ENCODE measurements around the gene TRIO. TPM values are rescaled to one million over a fixed set of nuclear protein-coding genes. Genes with fewer than 3 reads are reported as not detected.

TRIO gene
- total RNA-seq, 1 donor: 211 TPM

DNA sequence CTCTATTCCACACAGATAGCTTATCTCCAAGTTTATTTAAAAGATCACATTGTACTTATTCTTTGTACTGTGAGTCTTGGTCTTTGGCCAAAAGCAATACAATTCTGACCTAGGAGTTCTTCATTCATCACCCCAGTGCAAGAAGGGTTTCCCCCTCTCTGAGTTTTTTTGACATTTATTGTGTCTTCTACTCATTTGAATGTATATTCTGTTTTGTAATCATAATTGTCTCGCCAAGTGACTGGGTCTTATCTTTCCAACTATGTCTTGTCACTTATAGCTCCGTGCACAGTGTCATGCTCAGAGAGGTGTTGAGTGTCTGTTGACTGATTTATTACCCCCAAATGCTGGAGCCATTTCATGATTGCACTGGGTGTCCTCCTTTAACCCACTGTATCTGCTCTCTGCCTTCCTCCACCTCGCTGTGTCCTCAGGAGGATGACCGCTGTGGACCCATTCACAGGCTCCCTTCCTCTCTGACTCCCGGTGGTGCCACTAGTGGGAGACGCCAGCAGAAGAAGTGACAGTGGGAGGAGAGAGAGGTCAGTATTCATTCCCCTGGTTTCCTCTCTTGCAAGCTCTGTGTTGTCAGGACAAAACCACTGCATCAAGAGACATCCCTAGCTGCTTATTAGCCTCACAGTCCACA is 11.2 kb upstream of the TRIO start:
- peak; percentile 32 for DNase-seq (ENCODE audit: low read depth)
- H3K4me3 ChIP-seq (ENCODE audit: low read depth, low read length): no peak overlapping the region
- TF ChIP-seq CTCF (IDR thresholded peaks at IDR 0.05; ENCODE audit: insufficient read depth, low read length): no peak

DNA sequence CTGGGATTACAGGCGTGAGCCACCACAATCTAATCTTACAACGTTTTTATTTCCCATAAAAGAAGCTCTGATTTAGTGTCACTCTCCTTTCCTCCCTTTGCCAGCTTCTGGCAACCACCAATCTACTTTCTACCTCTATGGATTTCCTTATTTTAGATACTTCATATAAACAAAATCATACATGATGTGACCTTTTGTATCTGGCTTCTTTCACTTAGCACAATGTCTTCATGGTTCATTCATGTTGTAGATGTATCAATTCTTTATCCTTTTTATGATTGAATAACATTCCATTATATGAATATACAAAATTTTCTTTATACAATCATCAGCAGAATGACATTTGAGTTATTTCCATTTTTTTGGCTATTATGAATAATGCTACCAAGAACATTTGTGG is 9.7 kb upstream of the TRIO start:
- no peak for DNase-seq (ENCODE audit: low read depth)
- H3K4me3 ChIP-seq (ENCODE audit: low read depth, low read length): no peak overlapping the region
- no peak for TF ChIP-seq CTCF (IDR thresholded peaks at IDR 0.05; ENCODE audit: insufficient read depth, low read length)

GRCh38 chr5:14134083-14134482 is 9.1 kb upstream of the TRIO start:
- no peak overlapping the region for H3K4me3 ChIP-seq (ENCODE audit: low read depth, low read length)
- DNase-seq (ENCODE audit: low read depth): no peak
- no peak for TF ChIP-seq CTCF (IDR thresholded peaks at IDR 0.05; ENCODE audit: insufficient read depth, low read length)

DNA sequence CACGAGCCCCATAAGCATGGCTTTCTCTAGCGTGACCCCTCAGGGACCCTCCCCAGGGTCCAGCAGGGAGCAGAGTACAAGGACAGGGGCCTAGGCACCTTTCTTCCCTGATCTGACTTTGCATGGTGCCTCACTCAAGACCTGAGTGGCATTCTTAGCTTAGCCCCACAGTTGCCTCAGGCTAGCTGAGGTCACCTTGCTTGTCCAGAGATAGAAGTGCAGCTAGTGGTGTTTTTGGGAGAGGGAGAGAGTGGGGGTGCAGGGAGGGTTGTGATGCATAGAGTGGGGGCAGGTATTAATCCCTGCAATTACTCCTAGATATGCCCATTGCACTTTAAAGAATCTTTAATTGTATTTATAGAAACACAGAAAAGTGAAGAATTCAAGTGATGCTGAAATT is 8.4 kb upstream of the TRIO start:
- DNase-seq (ENCODE audit: low read depth): no peak
- H3K4me3 ChIP-seq (ENCODE audit: low read depth, low read length): no peak overlapping the region
- no peak for TF ChIP-seq CTCF (IDR thresholded peaks at IDR 0.05; ENCODE audit: insufficient read depth, low read length)

- no peak for DNase-seq (ENCODE audit: low read depth)
- H3K4me3 ChIP-seq (ENCODE audit: low read depth, low read length): no peak overlapping the region
- TF ChIP-seq CTCF (IDR thresholded peaks at IDR 0.05; ENCODE audit: insufficient read depth, low read length): no peak
These were observed 7.5 kb upstream of the TRIO start for GRCh38 chr5:14135621-14136020.

DNA sequence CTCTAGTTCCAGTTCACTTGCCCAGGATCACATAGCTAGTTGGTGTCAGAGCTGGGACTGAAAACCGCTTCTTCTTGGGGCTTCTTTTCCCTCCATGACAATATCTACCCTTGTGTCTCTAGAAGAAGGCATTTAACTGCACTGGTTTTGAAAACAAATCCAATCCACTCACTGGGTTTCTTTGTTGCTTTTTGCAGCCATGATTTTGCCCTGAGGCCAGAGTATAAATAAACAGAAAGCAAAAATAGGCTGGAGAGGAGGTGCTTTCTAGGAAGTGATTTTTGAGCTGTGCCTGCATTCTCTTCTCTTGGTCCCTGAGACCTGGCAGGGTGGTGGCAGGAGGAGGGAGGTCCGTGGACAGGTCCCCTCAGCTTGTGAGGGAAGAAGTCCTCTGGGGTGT is 6.9 kb upstream of the TRIO start:
- TF ChIP-seq CTCF (IDR thresholded peaks at IDR 0.05; ENCODE audit: insufficient read depth, low read length): no peak
- no peak overlapping the region for H3K4me3 ChIP-seq (ENCODE audit: low read depth, low read length)
- DNase-seq (ENCODE audit: low read depth): no peak
